Progenitor cell of endocrine pancreas (in vitro differentiated cells): ENCODE measurements around the gene MAPT. TPM values are rescaled to one million over a fixed set of nuclear protein-coding genes. Genes with fewer than 3 reads are reported as not detected.

ENCODE experiments used
- DNase-seq: peaks from one replicate; pipeline ENCODE4 v3.0.0; 2021; ENCODE audit warnings: low spot score; ENCODE audit not compliant: unreplicated experiment
- H3K27ac Mint-ChIP-seq: 2 replicates; pipeline ENCODE4 v1.8.0; 2021; ENCODE audit warnings: mild to moderate bottlenecking, moderate library complexity, mixed read lengths
- H3K27me3 Mint-ChIP-seq: 2 replicates; pipeline ENCODE4 v1.8.0; 2021; ENCODE audit warnings: mixed read lengths
- H3K36me3 Mint-ChIP-seq: 2 replicates; pipeline ENCODE4 v1.8.0; 2022; ENCODE audit warnings: mixed read lengths; ENCODE audit not compliant: insufficient read depth
- H3K4me1 Mint-ChIP-seq: 2 replicates; pipeline ENCODE4 v1.8.0; 2021; ENCODE audit warnings: low read depth, mixed read lengths
- H3K4me3 Mint-ChIP-seq: 2 replicates; pipeline ENCODE4 v1.8.0; 2021; ENCODE audit warnings: low read depth, mild to moderate bottlenecking, moderate library complexity, mixed read lengths
- H3K9me3 Mint-ChIP-seq: 2 replicates; pipeline ENCODE4 v1.8.0; 2021; ENCODE audit warnings: low read depth, mixed read lengths
- total RNA-seq: library from RNA; stranded (reverse); gene quantifications from 2 replicates; pipeline ENCODE4 v1.2.1, GENCODE V29; 2021
- TF ChIP-seq, protein P1 (sequence below): fragments of 200-600 bp; sonication (generic); IDR thresholded peaks from one replicate; pipeline ENCODE4 v1.5.0; 2021; ENCODE audit warnings: antibody characterized with exemption, mild to moderate bottlenecking; ENCODE audit not compliant: unreplicated experiment

The MAPT gene
- total RNA-seq, 1 donor from 2014 or later: 2.5 TPM

DNA sequence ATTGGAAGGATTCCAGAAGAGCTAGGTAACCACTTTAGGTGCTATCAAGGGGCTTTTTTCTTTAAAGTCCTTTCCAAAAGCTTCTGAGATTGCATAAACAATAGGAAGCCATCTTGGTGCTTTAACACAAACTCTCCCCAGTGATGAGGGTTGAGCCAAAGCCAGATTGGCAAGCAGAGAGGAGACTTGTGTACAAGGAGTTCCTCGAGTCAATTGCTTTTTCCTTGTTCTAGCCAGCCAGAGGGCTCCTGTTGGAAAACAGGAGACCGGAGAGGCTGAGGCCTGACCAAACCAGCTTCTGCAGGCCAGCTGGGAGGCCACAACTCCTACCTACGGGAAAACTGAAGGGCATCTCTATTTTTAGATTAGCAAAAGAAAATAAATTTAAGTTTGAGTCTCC, 46.5 kb downstream of the MAPT start:
- Mint-ChIP-seq H3K36me3 (no peaks in the 10 kb centered on the region), H3K27me3 (peaks cover 35% of the 10 kb centered on the region), H3K9me3 (no peaks in the 10 kb centered on the region), H3K4me1 (no peaks in the 10 kb centered on the region), H3K4me3 (no peak overlapping the region), H3K27ac (no peak overlapping the region)
- no peak for DNase-seq
- TF ChIP-seq, protein P1, sequence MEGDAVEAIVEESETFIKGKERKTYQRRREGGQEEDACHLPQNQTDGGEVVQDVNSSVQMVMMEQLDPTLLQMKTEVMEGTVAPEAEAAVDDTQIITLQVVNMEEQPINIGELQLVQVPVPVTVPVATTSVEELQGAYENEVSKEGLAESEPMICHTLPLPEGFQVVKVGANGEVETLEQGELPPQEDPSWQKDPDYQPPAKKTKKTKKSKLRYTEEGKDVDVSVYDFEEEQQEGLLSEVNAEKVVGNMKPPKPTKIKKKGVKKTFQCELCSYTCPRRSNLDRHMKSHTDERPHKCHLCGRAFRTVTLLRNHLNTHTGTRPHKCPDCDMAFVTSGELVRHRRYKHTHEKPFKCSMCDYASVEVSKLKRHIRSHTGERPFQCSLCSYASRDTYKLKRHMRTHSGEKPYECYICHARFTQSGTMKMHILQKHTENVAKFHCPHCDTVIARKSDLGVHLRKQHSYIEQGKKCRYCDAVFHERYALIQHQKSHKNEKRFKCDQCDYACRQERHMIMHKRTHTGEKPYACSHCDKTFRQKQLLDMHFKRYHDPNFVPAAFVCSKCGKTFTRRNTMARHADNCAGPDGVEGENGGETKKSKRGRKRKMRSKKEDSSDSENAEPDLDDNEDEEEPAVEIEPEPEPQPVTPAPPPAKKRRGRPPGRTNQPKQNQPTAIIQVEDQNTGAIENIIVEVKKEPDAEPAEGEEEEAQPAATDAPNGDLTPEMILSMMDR: no peak

DNA sequence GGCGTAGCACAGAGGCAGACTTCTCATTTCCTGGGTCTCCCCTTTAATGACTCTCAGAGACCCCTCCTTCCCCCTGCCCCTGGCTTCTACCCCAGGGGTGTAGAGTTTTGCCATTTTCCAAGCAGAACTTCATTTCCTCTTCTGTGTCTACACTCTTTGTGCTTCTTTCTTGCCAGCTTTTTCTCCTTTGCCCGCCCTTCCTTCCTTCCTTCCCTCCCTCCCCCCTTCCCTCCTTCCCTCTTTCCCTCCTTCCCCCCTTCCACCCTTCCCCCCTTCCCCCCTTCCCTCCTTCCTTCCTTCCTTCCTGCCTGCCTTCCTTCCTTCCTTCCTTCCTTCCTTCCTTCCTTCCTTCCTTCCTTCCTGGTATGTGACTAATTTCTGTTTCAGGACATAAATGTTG, 47.0 kb downstream of the MAPT start:
- no peaks in the 10 kb centered on the region for H3K4me1 Mint-ChIP-seq
- no peak for DNase-seq
- no peaks in the 10 kb centered on the region for H3K9me3 Mint-ChIP-seq
- peaks cover 33% of the 10 kb centered on the region for H3K27me3 Mint-ChIP-seq
- no peak overlapping the region for H3K4me3 Mint-ChIP-seq
- no peak overlapping the region for H3K27ac Mint-ChIP-seq
- H3K36me3 Mint-ChIP-seq: no peaks in the 10 kb centered on the region
- TF ChIP-seq, protein P1: no peak

DNA sequence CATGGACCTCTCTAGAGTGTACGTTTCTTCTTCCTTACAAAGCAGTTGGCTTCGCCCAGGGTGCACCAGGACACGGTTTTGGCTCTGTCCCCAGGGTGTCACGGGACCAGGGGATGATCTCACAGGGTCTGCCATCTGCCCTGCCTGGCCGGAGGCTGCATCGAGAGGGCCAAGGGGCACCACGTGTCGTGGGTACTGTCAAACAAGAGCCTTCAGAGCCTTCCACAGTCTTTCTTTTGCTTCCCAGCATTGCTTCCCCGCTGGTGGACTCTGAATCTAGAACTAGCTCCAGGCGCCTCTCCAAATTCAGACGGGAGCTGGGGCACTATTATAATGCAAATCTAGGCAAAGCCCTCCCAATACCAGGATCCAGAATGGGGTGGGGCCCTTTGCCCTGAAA, 47.9 kb downstream of the MAPT start:
- no peak for DNase-seq
- Mint-ChIP-seq H3K27ac (no peak overlapping the region), H3K27me3 (peaks cover 33% of the 10 kb centered on the region), H3K4me3 (no peak overlapping the region), H3K9me3 (no peaks in the 10 kb centered on the region), H3K36me3 (no peaks in the 10 kb centered on the region), H3K4me1 (no peaks in the 10 kb centered on the region)
- TF ChIP-seq, protein P1: no peak

DNA sequence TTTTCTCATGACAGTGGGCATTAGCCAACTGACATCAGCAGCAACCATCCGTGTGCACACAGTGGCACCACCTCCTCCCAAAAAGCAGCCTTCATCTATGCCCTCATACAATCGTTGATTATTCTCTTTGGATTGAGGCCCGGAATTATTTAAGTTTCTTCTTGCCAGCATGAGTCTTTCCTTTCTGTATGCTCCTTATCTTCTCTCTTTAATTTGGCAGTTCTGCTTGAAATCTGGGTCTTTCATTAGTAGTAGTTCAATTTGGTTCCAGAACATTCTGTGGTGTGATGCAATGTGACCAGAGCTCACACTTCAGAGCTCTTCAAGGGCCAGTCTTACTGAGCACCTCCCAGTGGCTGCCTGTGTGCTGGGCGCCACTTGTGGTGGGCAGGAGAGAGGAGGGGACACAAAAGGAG, 52.5 kb downstream of the MAPT start:
- TF ChIP-seq, protein P1: no peak
- Mint-ChIP-seq H3K27ac (no peak overlapping the region), H3K4me1 (no peaks in the 10 kb centered on the region), H3K9me3 (no peaks in the 10 kb centered on the region), H3K27me3 (peaks cover 46% of the 10 kb centered on the region), H3K4me3 (no peak overlapping the region), H3K36me3 (no peaks in the 10 kb centered on the region)
- DNase-seq: no peak

DNA sequence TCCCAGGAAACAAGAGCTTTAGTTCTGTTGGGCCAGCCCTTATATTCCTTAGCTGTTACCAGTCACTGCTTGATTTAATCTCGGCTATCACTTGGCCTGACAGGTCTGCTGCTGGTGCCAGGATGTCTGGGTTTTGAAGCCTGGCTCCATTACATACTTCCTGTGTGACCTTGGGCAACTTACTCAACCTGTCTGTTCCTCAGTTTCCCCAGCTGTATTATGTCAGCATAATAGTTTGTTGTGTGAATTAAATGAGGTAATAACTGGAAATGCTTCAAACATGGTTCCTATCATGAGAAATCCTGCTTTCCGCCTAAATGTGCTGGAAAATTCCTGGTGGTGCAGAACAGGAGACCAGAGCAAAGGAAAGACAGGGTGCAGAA, 54.1 kb downstream of the MAPT start:
- peaks cover 40% of the 10 kb centered on the region for H3K27me3 Mint-ChIP-seq
- H3K9me3 Mint-ChIP-seq: no peaks in the 10 kb centered on the region
- no peak for DNase-seq
- H3K36me3 Mint-ChIP-seq: no peaks in the 10 kb centered on the region
- no peaks in the 10 kb centered on the region for H3K4me1 Mint-ChIP-seq
- H3K27ac Mint-ChIP-seq: no peak overlapping the region
- TF ChIP-seq, protein P1: no peak
- no peak overlapping the region for H3K4me3 Mint-ChIP-seq
